A673 (cell line): ENCODE data around the gene RBP3. TPM values are rescaled to one million over a fixed set of nuclear protein-coding genes. Genes with fewer than 3 reads are reported as not detected.

Experiments used
- BruUV-seq: library from RNA; stranded (reverse); fragments of 400-500 nt; replicated peaks from 2 replicates; lab custom pipeline; 2021; lab: Mats Ljungman, UMichigan
- CTCF ChIA-PET: fragments of 300-600 bp; sonication (Branson Sonifier 250); formaldehyde crosslinking; loops from one replicate; lab custom pipeline; 2022; ENCODE audit warnings: antibody characterized with exemption; lab: Charles Lee
- POLR2A ChIA-PET: fragments of 300-600 bp; sonication (Branson Sonifier 250); formaldehyde crosslinking; loops from one replicate; lab custom pipeline; 2022; ENCODE audit warnings: antibody characterized with exemption; ENCODE audit not compliant: low non-redundant PET; lab: Charles Lee
- DNase-seq: peaks from one replicate; pipeline ENCODE4 v3.0.0-alpha.2; 2015; ENCODE audit warnings: low spot score
- H3K27ac ChIP-seq: fragments of 200-600 bp; sonication (generic); 2 replicates; pipeline ENCODE4 v1.5.1; 2016; ENCODE audit warnings: mixed run types, low read depth, mild to moderate bottlenecking, mixed read lengths, antibody characterized with exemption, low read length; ENCODE audit not compliant: poor library complexity, severe bottlenecking
- H3K27me3 ChIP-seq: fragments of 200-600 bp; sonication (generic); replicated peaks from 2 replicates; pipeline ENCODE4 v1.6.1; 2017; ENCODE audit warnings: mixed run types, low read depth, mild to moderate bottlenecking, mixed read lengths, antibody characterized with exemption, low read length; ENCODE audit not compliant: insufficient read depth, poor library complexity
- H3K36me3 ChIP-seq: fragments of 200-600 bp; sonication (generic); 2 replicates; pipeline ENCODE4 v1.6.1; 2016; ENCODE audit warnings: mixed run types, mild to moderate bottlenecking, mixed read lengths, antibody characterized with exemption, low read length; ENCODE audit not compliant: insufficient read depth, poor library complexity, severe bottlenecking
- H3K4me1 ChIP-seq: fragments of 200-600 bp; sonication (generic); 2 replicates; pipeline ENCODE4 v1.6.1; 2017; ENCODE audit warnings: mixed run types, mild to moderate bottlenecking, mixed read lengths, antibody characterized with exemption, low read length; ENCODE audit not compliant: insufficient read depth, poor library complexity, severe bottlenecking
- H3K4me3 ChIP-seq: fragments of 200-600 bp; sonication (generic); 2 replicates; pipeline ENCODE4 v1.5.1; 2016; ENCODE audit warnings: low read depth, mixed run types, mild to moderate bottlenecking, mixed read lengths, low read length; ENCODE audit not compliant: poor library complexity, severe bottlenecking
- H3K9me3 ChIP-seq: fragments of 200-600 bp; sonication (generic); 2 replicates; pipeline ENCODE4 v1.6.1; 2016; ENCODE audit warnings: mixed run types, low read depth, mild to moderate bottlenecking, mixed read lengths, antibody characterized with exemption, low read length; ENCODE audit not compliant: poor library complexity, severe bottlenecking
- CTCF ChIP-seq: fragments of 300-800, 200-600 bp; sonication (generic); conservative IDR thresholded peaks from 2 replicates; pipeline ENCODE4 v1.5.1; 2017; ENCODE audit warnings: low read depth, mild to moderate bottlenecking, antibody characterized with exemption, low read length, moderate library complexity, mixed read lengths
- EZH2 ChIP-seq: fragments of 200-600 bp; sonication (generic); IDR thresholded peaks from 2 replicates; pipeline ENCODE4 v1.6.1; 2017; ENCODE audit warnings: borderline replicate concordance, low read depth, mild to moderate bottlenecking, mixed read lengths, antibody characterized with exemption, low read length; ENCODE audit not compliant: poor library complexity, severe bottlenecking
- intact Hi-C: fragments of 100-400 bp; cut with micrococcal nuclease; formaldehyde crosslinking; loops from one replicate; pipeline ENCODE4 v1.10.0; 2022; ENCODE audit not compliant: unreplicated experiment
- total RNA-seq: library from RNA; stranded (reverse); gene quantifications from 2 replicates; pipeline ENCODE4 v1.2.3, GENCODE V29; 2021

The RBP3 gene
- total RNA-seq, 1 experiment from 2014 or later: not detected

DNA sequence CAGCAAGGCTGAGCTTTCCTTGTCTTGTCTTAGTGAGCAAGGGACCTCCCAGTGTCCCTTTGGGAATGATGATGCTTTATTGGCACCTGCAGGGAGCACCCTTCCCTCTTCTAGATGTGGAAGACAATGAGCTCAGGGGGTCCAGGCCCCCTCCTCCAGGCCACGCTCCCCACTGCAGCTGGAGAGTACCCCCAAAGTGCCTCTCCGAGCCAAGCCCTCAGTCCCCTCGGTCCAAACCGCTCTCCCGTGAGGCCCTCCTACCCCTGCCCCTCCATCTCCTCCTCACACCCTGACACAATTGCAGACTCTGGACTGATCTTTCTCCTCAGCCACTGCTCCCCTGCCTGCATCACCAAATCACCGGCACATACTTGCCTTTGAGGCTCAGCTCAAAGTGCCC lies 16.7 kb downstream of the RBP3 start:
- Histone ChIP-seq H3K27ac (no peak overlapping the region), H3K4me1 (no peaks in the 10 kb centered on the region), H3K27me3 (no peaks in the 10 kb centered on the region), H3K9me3 (no peaks in the 10 kb centered on the region), H3K36me3 (no peaks in the 10 kb centered on the region), H3K4me3 (no peak overlapping the region)
- CTCF ChIA-PET: no interaction called here
- POLR2A ChIA-PET: no interaction called here
- no TSS peak for BruUV-seq
- DNase-seq: no peak
- intact Hi-C loops: no loop called here
- no peak for TF ChIP-seq EZH2
- TF ChIP-seq CTCF: no peak

GRCh38 chr10:47365431-47366180 lies 17.4 kb downstream of the RBP3 start:
- Histone ChIP-seq H3K4me3 (no peak overlapping the region), H3K9me3 (no peaks in the 10 kb centered on the region), H3K27me3 (no peaks in the 10 kb centered on the region), H3K27ac (no peak overlapping the region), H3K4me1 (no peaks in the 10 kb centered on the region), H3K36me3 (no peaks in the 10 kb centered on the region)
- BruUV-seq: no TSS peak
- TF ChIP-seq CTCF (no peak), EZH2 (no peak)
- CTCF ChIA-PET: no interaction called here
- intact Hi-C loops: no loop called here
- no peak for DNase-seq
- POLR2A ChIA-PET: no interaction called here

DNA sequence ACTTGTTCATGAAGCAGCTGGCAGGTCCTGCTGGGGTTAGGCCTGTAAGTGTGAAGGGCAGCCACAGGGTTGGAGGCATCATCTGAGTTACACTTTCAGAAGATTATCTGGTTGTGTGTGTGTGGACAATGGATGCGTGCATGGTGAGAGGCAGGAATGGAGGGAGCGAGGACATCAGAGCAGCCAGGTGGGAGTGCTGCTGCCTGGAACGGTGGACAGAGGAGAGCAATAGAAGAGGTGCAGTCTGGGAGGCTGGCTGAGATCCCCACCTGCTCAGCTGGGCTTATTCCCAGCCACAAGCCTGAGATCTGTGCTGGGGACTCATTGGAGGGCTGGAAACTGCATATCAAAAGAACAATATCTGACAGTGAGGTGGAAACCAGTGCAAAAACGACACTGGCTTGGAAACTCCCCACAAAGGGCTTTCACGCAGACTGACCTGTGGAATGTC lies 18.0 kb downstream of the RBP3 start:
- ChIA-PET CTCF (no interaction called here), POLR2A (no interaction called here)

More for the DNA sequence above, 18.0 kb downstream of the RBP3 start:
- H3K9me3 ChIP-seq: no peaks in the 10 kb centered on the region
- H3K27me3 ChIP-seq: no peaks in the 10 kb centered on the region
- intact Hi-C loops: no loop called here
- H3K4me3 ChIP-seq: no peak overlapping the region
- no TSS peak for BruUV-seq
- TF ChIP-seq EZH2 (no peak), CTCF (no peak)
- no peak for DNase-seq
- no peaks in the 10 kb centered on the region for H3K4me1 ChIP-seq
- H3K27ac ChIP-seq: no peak overlapping the region
- no peaks in the 10 kb centered on the region for H3K36me3 ChIP-seq
